GM12878 (cell line): Measurements from ENCODE around the gene MTHFS. TPM values are rescaled to one million over a fixed set of nuclear protein-coding genes. Genes with fewer than 3 reads are reported as not detected.

Source experiments
- BCL11A ChIP-seq: IDR thresholded peaks from 2 replicates; pipeline ENCODE4 v1.6.1; 2011; ENCODE audit warnings: low read depth, low read length
- BMI1 ChIP-seq: fragments of 450-650 bp; IDR thresholded peaks from 2 replicates; pipeline ENCODE4 v1.6.1; 2016; ENCODE audit warnings: mild to moderate bottlenecking, moderate library complexity, borderline replicate concordance
- CEBPB ChIP-seq, 2 experiments: fragments of 150-350 bp in 1 of 2; IDR thresholded peaks; 2 replicates each; pipeline ENCODE4 v1.6.1; 2012 to 2014; ENCODE audit warnings: low read depth in 2 of 2, low read length in 2 of 2, borderline replicate concordance in 1 of 2, inconsistent platforms in 1 of 2
- EGR1 ChIP-seq, 2 experiments: IDR thresholded peaks; 1 replicate in 1 of 2; 2 replicates in 1 of 2; pipeline ENCODE4 v1.6.1; 2011 to 2012; ENCODE audit warnings: low read depth in 2 of 2, low read length in 2 of 2, borderline replicate concordance in 1 of 2, mild to moderate bottlenecking in 1 of 2, moderate library complexity in 1 of 2
- LARP7 ChIP-seq: fragments of 450-650 bp; IDR thresholded peaks from 2 replicates; pipeline ENCODE4 v1.6.1; 2017; ENCODE audit warnings: mild to moderate bottlenecking
- NBN ChIP-seq: fragments of 450-650 bp; IDR thresholded peaks from 2 replicates; pipeline ENCODE4 v1.6.1; 2016
- NRF1 ChIP-seq: conservative IDR thresholded peaks from 2 replicates; pipeline ENCODE4 v1.6.1; 2011; ENCODE audit warnings: mild to moderate bottlenecking, low read depth, low read length, improper control_type of control experiment
- PKNOX1 ChIP-seq: fragments of 450-650 bp; IDR thresholded peaks from 2 replicates; pipeline ENCODE4 v1.6.1; 2016; ENCODE audit warnings: mild to moderate bottlenecking
- SIN3A ChIP-seq: IDR thresholded peaks from 2 replicates; pipeline ENCODE4 v1.6.1; 2012; ENCODE audit warnings: low read depth, low read length, improper control_type of control experiment
- TCF3 ChIP-seq: IDR thresholded peaks from 2 replicates; pipeline ENCODE4 v1.6.1; 2012; ENCODE audit warnings: low read depth, mild to moderate bottlenecking, low read length, borderline replicate concordance; ENCODE audit not compliant: insufficient read depth
- YY1 ChIP-seq: IDR thresholded peaks from 2 replicates; pipeline ENCODE4 v1.6.1; 2011; ENCODE audit warnings: low read depth, mild to moderate bottlenecking, low read length
- ZNF24 ChIP-seq: fragments of 450-650 bp; IDR thresholded peaks from 2 replicates; pipeline ENCODE4 v1.6.1; 2017; ENCODE audit warnings: antibody characterized with exemption, mild to moderate bottlenecking
- polyA plus RNA-seq, 11 experiments: library from polyadenylated mRNA; depleted of rRNA in 4 of 11; unstranded in 6 of 11; stranded (reverse) in 5 of 11; fragments of >200 nt; fragmentation: Nextera tagmentation in 4 of 11; fragmentation: Illumina TruSeq in 1 of 11; extraction: Ambion mirVana in 4 of 11; extraction: Trizol in 1 of 11; gene quantifications; 1 replicate in 1 of 11; 2 replicates in 10 of 11; pipeline versions ENCODE4 v1.2.1 to v1.2.3, GENCODE V29; 2011 to 2016; ENCODE audit warnings: inconsistent platforms in 2 of 11, missing spikeins in 2 of 11, low read depth in 1 of 11
- total RNA-seq, 4 experiments: library from RNA; depleted of rRNA in 3 of 4; stranded (reverse); fragments of >200 nt in 3 of 4; fragmentation: Illumina TruSeq in 1 of 4; extraction: Trizol in 1 of 4; gene quantifications; 2 replicates each; pipeline versions ENCODE4 v1.2.1 to v1.2.3, GENCODE V29; 2013 to 2021
- TF ChIP-seq, protein P1 (sequence below): fragments of 450-650 bp; IDR thresholded peaks from 2 replicates; pipeline ENCODE4 v1.6.1; 2017; ENCODE audit warnings: mild to moderate bottlenecking
- TF ChIP-seq, protein P2 (sequence below): IDR thresholded peaks from 2 replicates; pipeline ENCODE4 v1.6.1; 2011; ENCODE audit warnings: low read depth, mild to moderate bottlenecking, low read length, moderate library complexity, borderline replicate concordance; ENCODE audit errors: extremely low read depth
- TF ChIP-seq, protein P3 (sequence below): IDR thresholded peaks from 2 replicates; pipeline ENCODE4 v1.6.1; 2012; ENCODE audit warnings: mild to moderate bottlenecking, low read depth, low read length
- TF ChIP-seq, protein P4 (sequence below): IDR thresholded peaks from 2 replicates; pipeline ENCODE4 v1.6.1; 2012; ENCODE audit warnings: improper control_type of control experiment, low read depth, low read length; ENCODE audit not compliant: insufficient replicate concordance

Gene MTHFS
- total and polyA plus RNA-seq, 10 of the 15 experiments (the other 5 are each of a cell fraction or from before 2014, with no cell fraction given): 14.0 to 81.9 (median 31.8) TPM

GRCh38 chr15:79923515-79924169 lies 26.8 kb upstream of the MTHFS start (continued):
- TF ChIP-seq, protein P1, sequence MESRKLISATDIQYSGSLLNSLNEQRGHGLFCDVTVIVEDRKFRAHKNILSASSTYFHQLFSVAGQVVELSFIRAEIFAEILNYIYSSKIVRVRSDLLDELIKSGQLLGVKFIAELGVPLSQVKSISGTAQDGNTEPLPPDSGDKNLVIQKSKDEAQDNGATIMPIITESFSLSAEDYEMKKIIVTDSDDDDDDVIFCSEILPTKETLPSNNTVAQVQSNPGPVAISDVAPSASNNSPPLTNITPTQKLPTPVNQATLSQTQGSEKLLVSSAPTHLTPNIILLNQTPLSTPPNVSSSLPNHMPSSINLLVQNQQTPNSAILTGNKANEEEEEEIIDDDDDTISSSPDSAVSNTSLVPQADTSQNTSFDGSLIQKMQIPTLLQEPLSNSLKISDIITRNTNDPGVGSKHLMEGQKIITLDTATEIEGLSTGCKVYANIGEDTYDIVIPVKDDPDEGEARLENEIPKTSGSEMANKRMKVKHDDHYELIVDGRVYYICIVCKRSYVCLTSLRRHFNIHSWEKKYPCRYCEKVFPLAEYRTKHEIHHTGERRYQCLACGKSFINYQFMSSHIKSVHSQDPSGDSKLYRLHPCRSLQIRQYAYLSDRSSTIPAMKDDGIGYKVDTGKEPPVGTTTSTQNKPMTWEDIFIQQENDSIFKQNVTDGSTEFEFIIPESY: no peak
- TF ChIP-seq NBN: peak; percentile 64
- TF ChIP-seq TCF3: peak; percentile 69
- no peak for TF ChIP-seq SIN3A
- TF ChIP-seq EGR1 (IDR thresholded peaks at IDR 0.05; ENCODE audit: borderline replicate concordance in 1 of 2, low read depth in 2 of 2, low read length in 2 of 2): peak in 1 of 2 experiments; percentile 32; a peak in 1 of 3 replicates
- no peak; the same call in 1 of the 2 replicates for TF ChIP-seq BCL11A
- peak; percentile 93 for TF ChIP-seq YY1
- TF ChIP-seq, protein P2, sequence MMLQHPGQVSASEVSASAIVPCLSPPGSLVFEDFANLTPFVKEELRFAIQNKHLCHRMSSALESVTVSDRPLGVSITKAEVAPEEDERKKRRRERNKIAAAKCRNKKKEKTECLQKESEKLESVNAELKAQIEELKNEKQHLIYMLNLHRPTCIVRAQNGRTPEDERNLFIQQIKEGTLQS: no peak
- TF ChIP-seq CEBPB (IDR thresholded peaks at IDR 0.05; ENCODE audit: borderline replicate concordance in 1 of 2, low read depth in 2 of 2, low read length in 2 of 2): no peak
- TF ChIP-seq PKNOX1: peak; percentile 54; the same call in 1 of the 2 replicates
- TF ChIP-seq LARP7: peak; percentile 5; the same call in 1 of the 2 replicates
- TF ChIP-seq BMI1: no peak
- TF ChIP-seq NRF1: 0 out of 2 replicates have a peak, but pooled peaks have one; percentile 5
- TF ChIP-seq, protein P3, sequence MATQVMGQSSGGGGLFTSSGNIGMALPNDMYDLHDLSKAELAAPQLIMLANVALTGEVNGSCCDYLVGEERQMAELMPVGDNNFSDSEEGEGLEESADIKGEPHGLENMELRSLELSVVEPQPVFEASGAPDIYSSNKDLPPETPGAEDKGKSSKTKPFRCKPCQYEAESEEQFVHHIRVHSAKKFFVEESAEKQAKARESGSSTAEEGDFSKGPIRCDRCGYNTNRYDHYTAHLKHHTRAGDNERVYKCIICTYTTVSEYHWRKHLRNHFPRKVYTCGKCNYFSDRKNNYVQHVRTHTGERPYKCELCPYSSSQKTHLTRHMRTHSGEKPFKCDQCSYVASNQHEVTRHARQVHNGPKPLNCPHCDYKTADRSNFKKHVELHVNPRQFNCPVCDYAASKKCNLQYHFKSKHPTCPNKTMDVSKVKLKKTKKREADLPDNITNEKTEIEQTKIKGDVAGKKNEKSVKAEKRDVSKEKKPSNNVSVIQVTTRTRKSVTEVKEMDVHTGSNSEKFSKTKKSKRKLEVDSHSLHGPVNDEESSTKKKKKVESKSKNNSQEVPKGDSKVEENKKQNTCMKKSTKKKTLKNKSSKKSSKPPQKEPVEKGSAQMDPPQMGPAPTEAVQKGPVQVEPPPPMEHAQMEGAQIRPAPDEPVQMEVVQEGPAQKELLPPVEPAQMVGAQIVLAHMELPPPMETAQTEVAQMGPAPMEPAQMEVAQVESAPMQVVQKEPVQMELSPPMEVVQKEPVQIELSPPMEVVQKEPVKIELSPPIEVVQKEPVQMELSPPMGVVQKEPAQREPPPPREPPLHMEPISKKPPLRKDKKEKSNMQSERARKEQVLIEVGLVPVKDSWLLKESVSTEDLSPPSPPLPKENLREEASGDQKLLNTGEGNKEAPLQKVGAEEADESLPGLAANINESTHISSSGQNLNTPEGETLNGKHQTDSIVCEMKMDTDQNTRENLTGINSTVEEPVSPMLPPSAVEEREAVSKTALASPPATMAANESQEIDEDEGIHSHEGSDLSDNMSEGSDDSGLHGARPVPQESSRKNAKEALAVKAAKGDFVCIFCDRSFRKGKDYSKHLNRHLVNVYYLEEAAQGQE: no peak
- no peak for TF ChIP-seq ZNF24
- TF ChIP-seq, protein P4, sequence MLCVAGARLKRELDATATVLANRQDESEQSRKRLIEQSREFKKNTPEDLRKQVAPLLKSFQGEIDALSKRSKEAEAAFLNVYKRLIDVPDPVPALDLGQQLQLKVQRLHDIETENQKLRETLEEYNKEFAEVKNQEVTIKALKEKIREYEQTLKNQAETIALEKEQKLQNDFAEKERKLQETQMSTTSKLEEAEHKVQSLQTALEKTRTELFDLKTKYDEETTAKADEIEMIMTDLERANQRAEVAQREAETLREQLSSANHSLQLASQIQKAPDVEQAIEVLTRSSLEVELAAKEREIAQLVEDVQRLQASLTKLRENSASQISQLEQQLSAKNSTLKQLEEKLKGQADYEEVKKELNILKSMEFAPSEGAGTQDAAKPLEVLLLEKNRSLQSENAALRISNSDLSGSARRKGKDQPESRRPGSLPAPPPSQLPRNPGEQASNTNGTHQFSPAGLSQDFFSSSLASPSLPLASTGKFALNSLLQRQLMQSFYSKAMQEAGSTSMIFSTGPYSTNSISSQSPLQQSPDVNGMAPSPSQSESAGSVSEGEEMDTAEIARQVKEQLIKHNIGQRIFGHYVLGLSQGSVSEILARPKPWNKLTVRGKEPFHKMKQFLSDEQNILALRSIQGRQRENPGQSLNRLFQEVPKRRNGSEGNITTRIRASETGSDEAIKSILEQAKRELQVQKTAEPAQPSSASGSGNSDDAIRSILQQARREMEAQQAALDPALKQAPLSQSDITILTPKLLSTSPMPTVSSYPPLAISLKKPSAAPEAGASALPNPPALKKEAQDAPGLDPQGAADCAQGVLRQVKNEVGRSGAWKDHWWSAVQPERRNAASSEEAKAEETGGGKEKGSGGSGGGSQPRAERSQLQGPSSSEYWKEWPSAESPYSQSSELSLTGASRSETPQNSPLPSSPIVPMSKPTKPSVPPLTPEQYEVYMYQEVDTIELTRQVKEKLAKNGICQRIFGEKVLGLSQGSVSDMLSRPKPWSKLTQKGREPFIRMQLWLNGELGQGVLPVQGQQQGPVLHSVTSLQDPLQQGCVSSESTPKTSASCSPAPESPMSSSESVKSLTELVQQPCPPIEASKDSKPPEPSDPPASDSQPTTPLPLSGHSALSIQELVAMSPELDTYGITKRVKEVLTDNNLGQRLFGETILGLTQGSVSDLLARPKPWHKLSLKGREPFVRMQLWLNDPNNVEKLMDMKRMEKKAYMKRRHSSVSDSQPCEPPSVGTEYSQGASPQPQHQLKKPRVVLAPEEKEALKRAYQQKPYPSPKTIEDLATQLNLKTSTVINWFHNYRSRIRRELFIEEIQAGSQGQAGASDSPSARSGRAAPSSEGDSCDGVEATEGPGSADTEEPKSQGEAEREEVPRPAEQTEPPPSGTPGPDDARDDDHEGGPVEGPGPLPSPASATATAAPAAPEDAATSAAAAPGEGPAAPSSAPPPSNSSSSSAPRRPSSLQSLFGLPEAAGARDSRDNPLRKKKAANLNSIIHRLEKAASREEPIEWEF: no peak
